HEK293T (cell line): Measurements from ENCODE around the gene TPD52L2.
"Not testable (repeated sequence)": the region's sequence is repeated elsewhere in the genome, so short reads cannot be mapped to it uniquely, and the experiment has no call there.

Experiments
- ARNT ChIP-seq: fragments of 450-650 bp; IDR thresholded peaks from 2 replicates; pipeline ENCODE4 v1.6.1; 2017; ENCODE audit warnings: mild to moderate bottlenecking
- CTBP1 ChIP-seq: fragments of 450-650 bp; IDR thresholded peaks from 2 replicates; pipeline ENCODE4 v1.6.1; 2016; ENCODE audit warnings: borderline replicate concordance
- L3MBTL2 ChIP-seq: fragments of 450-650 bp; conservative IDR thresholded peaks from 2 replicates; pipeline ENCODE4 v1.6.1; 2016; ENCODE audit warnings: mild to moderate bottlenecking
- LEF1 ChIP-seq: fragments of 450-650 bp; IDR thresholded peaks from 2 replicates; pipeline ENCODE4 v1.6.1; 2017; ENCODE audit warnings: mild to moderate bottlenecking, borderline replicate concordance
- SP1 ChIP-seq: fragments of 450-650 bp; IDR thresholded peaks from 2 replicates; pipeline ENCODE4 v1.6.1; 2017
- TARDBP ChIP-seq: fragments of 450-650 bp; IDR thresholded peaks from 2 replicates; pipeline ENCODE4 v1.6.1; 2016

GRCh38 chr20:63874241-63874640 lies 9.2 kb downstream of the TPD52L2 start:
- not testable (repeated sequence) for TF ChIP-seq CTBP1, LEF1, ARNT, TARDBP, SP1, L3MBTL2
